Measurements from ENCODE around the gene SERINC1. TPM values are rescaled to one million over a fixed set of nuclear protein-coding genes. Genes with fewer than 3 reads are reported as not detected.
A peak's percentile ranks its signal among the peaks of the same experiment; 100 is the strongest.
"Not testable (repeated sequence)": the region's sequence is repeated elsewhere in the genome, so short reads cannot be mapped to it uniquely, and the experiment has no call there.

SERINC1 gene
- total and polyA plus RNA-seq, 2 of the 4 experiments (the other 2 are of a cell fraction) = 79.8 to 123 TPM

DNA sequence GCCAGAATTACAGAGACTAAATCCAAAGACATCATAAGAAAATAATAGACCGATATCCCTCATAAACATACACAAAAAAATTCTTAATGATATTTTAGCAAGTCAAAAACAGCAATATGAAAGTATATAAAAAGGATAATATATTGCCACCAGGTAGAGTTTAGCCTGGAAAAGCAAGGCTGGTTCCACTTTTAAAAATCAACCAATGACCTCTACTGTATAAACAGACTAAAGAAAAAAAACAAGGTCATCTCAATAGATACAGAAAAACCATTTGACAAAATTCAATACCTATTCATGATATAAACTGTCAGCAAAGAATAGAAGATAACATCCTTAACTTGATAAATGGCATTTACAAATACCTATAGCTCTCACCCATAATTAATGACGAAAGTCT, 9.7 kb downstream of the SERINC1 start:
- Histone ChIP-seq H3K23ac (ENCODE audit: low read depth, low read length) (no peak overlapping the region), H3K18ac (ENCODE audit: low read depth, low read length) (no peak overlapping the region), H3K9me3 (ENCODE audit: control insufficient read depth, insufficient read depth, low read length) (no peaks in the 10 kb centered on the region), H4K5ac (ENCODE audit: low read depth, low read length) (no peak overlapping the region), H3K4me1 (ENCODE audit: control insufficient read depth, insufficient read depth, low read length) (peaks cover 2% of the 10 kb centered on the region; the same call in 1 of the 2 replicates), H4K91ac (ENCODE audit: insufficient read depth, low read depth, low read length) (no peak overlapping the region), H2BK15ac (ENCODE audit: low read depth, low read length) (no peak overlapping the region), H3K4me2 (ENCODE audit: low read depth, low read length) (no peak overlapping the region), H3K56ac (ENCODE audit: extremely low read depth, insufficient read depth, low read length) (no peak overlapping the region), H3K79me1 (ENCODE audit: low read depth in 1 of 2, low read length in 2 of 2) (peaks cover 11 to 31% of the 10 kb centered on the region in 2 experiments), H2AFZ (replicated peaks; ENCODE audit: low read length, poor library complexity) (no peak overlapping the region), H4K8ac (ENCODE audit: low read depth in 2 of 2, low read length in 2 of 2) (no peak overlapping the region), H3K14ac (replicated peaks; ENCODE audit: low read depth, low read length) (no peak overlapping the region), H3K9ac (ENCODE audit: low read depth, low read length) (no peak overlapping the region), H3K4ac (ENCODE audit: low read depth, low read length) (no peak overlapping the region), H3K4me3 (ENCODE audit: insufficient read depth, low read depth, low read length) (no peak overlapping the region), H2BK5ac (ENCODE audit: low read depth, low read length, poor library complexity, severe bottlenecking) (no peak overlapping the region), H2BK120ac (ENCODE audit: low read depth, low read length) (no peak overlapping the region), H3K27ac (ENCODE audit: insufficient read depth, low read length) (no peak overlapping the region), H2BK20ac (ENCODE audit: low read depth, low read length) (no peak overlapping the region), H3K36me3 (ENCODE audit: control insufficient read depth, insufficient read depth, low read length) (peaks cover 8% of the 10 kb centered on the region; the same call in 1 of the 2 replicates), H3K9me1 (ENCODE audit: insufficient read depth, low read length) (no peaks in the 10 kb centered on the region; the same call in 1 of the 2 replicates), H3K27me3 (ENCODE audit: control insufficient read depth, insufficient read depth, low read length) (no peaks in the 10 kb centered on the region), H4K20me1 (ENCODE audit: insufficient read depth, low read length) (peaks cover 78% of the 10 kb centered on the region), H2AK5ac (ENCODE audit: low read depth, low read length) (no peak overlapping the region), H2AK9ac (replicated peaks; ENCODE audit: low read depth, low read length, poor library complexity) (no peak overlapping the region)
- CTCF ChIA-PET = no interaction called here
- no CpG with 5 or more reads among the region's 2 CpGs for WGBS, 2 experiments (ENCODE audit: extremely low coverage in 2 of 2, insufficient read length in 1 of 2)
- POLR2A ChIA-PET (ENCODE audit: unreplicated experiment) = no interaction called here
- no TSS peak for BruUV-seq (replicated peaks)
- in situ Hi-C loops (cut with MboI; ENCODE audit: low sequenced_read_pairs) (no loop called here), dilution Hi-C loops (cut with HindIII; ENCODE audit: low sequenced_read_pairs, unreplicated experiment) (no loop called here), intact Hi-C loops (cut with micrococcal nuclease) (loop anchor here (5.0 kb wide), 1 partner anchor 45 kb away; no protein-coding TSS in a partner anchor)
- DNase-seq (no peak), ATAC-seq (ENCODE audit: low read depth) (no peak)
- no peak for TF ChIP-seq SMC3 (IDR thresholded peaks at IDR 0.05; ENCODE audit: low read depth, low read length)
- TF ChIP-seq CEBPB (IDR thresholded peaks at IDR 0.05; ENCODE audit: low read depth, low read length) = no peak
- TF ChIP-seq MAFK (IDR thresholded peaks at IDR 0.05; ENCODE audit: low read depth, low read length) = no peak
- no peak for TF ChIP-seq FOS (IDR thresholded peaks at IDR 0.05; ENCODE audit: low read depth, low read length)

DNA sequence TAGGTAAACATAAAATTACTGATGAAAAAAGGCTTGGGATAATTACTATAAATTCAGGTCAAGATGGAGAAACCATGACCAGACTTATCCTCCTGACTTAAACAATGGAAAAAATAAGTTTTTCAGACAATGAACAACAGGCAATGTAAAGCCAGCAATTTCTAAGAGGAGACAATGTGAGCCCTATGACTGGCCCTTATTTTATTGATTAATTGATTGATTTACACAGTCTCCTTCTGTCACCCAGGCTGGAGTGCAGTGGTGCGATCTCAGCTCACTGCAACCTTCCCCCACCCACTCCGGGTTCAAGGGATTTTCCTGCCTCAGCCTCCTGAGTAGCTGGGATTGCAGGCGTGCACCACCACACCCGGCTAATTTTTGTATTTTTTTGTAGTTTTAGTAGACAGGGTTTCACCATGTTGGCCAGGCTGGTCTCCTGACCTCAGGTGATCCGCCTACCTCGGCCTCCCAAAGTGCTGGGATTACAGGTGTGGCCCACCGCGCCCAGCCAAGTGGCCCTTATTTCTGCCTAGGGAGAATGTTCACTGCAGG, 11.7 kb downstream of the SERINC1 start:
- H2BK120ac ChIP-seq (ENCODE audit: low read depth, low read length); DNase-seq; H2AK5ac ChIP-seq (ENCODE audit: low read depth, low read length); H3K9me3 ChIP-seq (ENCODE audit: control insufficient read depth, insufficient read depth, low read length); in situ Hi-C loops (cut with MboI; ENCODE audit: low sequenced_read_pairs); ATAC-seq (ENCODE audit: low read depth); H4K8ac ChIP-seq (ENCODE audit: low read depth in 2 of 2, low read length in 2 of 2); H3K36me3 ChIP-seq (ENCODE audit: control insufficient read depth, insufficient read depth, low read length); H3K56ac ChIP-seq (ENCODE audit: extremely low read depth, insufficient read depth, low read length); H3K18ac ChIP-seq (ENCODE audit: low read depth, low read length); H3K4me3 ChIP-seq (ENCODE audit: insufficient read depth, low read depth, low read length); H3K4ac ChIP-seq (ENCODE audit: low read depth, low read length); H3K27ac ChIP-seq (ENCODE audit: insufficient read depth, low read length); H4K91ac ChIP-seq (ENCODE audit: insufficient read depth, low read depth, low read length); POLR2A ChIA-PET (ENCODE audit: unreplicated experiment); BruUV-seq (replicated peaks); H2BK20ac ChIP-seq (ENCODE audit: low read depth, low read length); H3K4me1 ChIP-seq (ENCODE audit: control insufficient read depth, insufficient read depth, low read length); H4K5ac ChIP-seq (ENCODE audit: low read depth, low read length); H3K27me3 ChIP-seq (ENCODE audit: control insufficient read depth, insufficient read depth, low read length); H2BK15ac ChIP-seq (ENCODE audit: low read depth, low read length); H3K9ac ChIP-seq (ENCODE audit: low read depth, low read length); H3K9me1 ChIP-seq (ENCODE audit: insufficient read depth, low read length); H2AFZ ChIP-seq (replicated peaks; ENCODE audit: low read length, poor library complexity); H3K14ac ChIP-seq (replicated peaks; ENCODE audit: low read depth, low read length); H2AK9ac ChIP-seq (replicated peaks; ENCODE audit: low read depth, low read length, poor library complexity); dilution Hi-C loops (cut with HindIII; ENCODE audit: low sequenced_read_pairs, unreplicated experiment): not testable (repeated sequence)
- intact Hi-C loops (cut with micrococcal nuclease) = loop anchor here (5.0 kb wide), 1 partner anchor 43 kb away; no protein-coding TSS in a partner anchor
- Histone ChIP-seq H4K20me1 (ENCODE audit: insufficient read depth, low read length) (peaks cover 60% of the 10 kb centered on the region), H3K4me2 (ENCODE audit: low read depth, low read length) (peak overlapping the region; percentile 62), H2BK5ac (ENCODE audit: low read depth, low read length, poor library complexity, severe bottlenecking) (peak overlapping the region; percentile 30), H3K23ac (ENCODE audit: low read depth, low read length) (peak overlapping the region; percentile 43; the same call in 1 of the 2 replicates), H3K79me1 (ENCODE audit: low read depth in 1 of 2, low read length in 2 of 2) (peaks cover 11 to 16% of the 10 kb centered on the region in 2 experiments)
- CTCF ChIA-PET = interaction anchor here (0.6 kb wide), 1 partner anchor 70 kb away, joined by 3 read pairs; no protein-coding TSS in a partner anchor
- WGBS, 2 experiments (ENCODE audit: extremely low coverage in 2 of 2, insufficient read length in 1 of 2) = no CpG with 5 or more reads among the region's 8 CpGs
